Prostate gland (tissue), 2 donors: ENCODE measurements around the gene TRIM56. TPM values are rescaled to one million over a fixed set of nuclear protein-coding genes. Genes with fewer than 3 reads are reported as not detected.
"Not testable (repeated sequence)": the region's sequence is repeated elsewhere in the genome, so short reads cannot be mapped to it uniquely, and the experiment has no call there.

Experiments
- DNase-seq: peaks from one replicate; pipeline ENCODE4 v3.0.0-alpha.2; 2019; ENCODE audit warnings: low spot score
- H3K27ac ChIP-seq, 2 donors: fragments of 200-600 bp; sonication (generic); 2 replicates each; pipeline ENCODE4 v1.5.1; 2017 to 2019
- H3K27me3 ChIP-seq: fragments of 200-600 bp; sonication (generic); replicated peaks from 2 replicates; pipeline ENCODE4 v1.5.1; 2019; ENCODE audit not compliant: insufficient read depth
- H3K36me3 ChIP-seq, 2 donors: fragments of 200-600 bp; sonication (generic); 1 replicate in 1 of 2; 2 replicates in 1 of 2; pipeline versions ENCODE4 v1.5.1 to v1.8.1; 2017 to 2019
- H3K4me1 ChIP-seq: fragments of 200-600 bp; sonication (generic); replicated peaks from 2 replicates; pipeline ENCODE4 v1.5.1; 2019
- H3K4me3 ChIP-seq, 2 donors: fragments of 200-600 bp; sonication (generic); 2 replicates each; pipeline ENCODE4 v1.5.1; 2017 to 2019
- H3K9me3 ChIP-seq: fragments of 200-600 bp; sonication (generic); 2 replicates; pipeline ENCODE4 v1.5.1; 2017
- POLR2A ChIP-seq: fragments of 450-650 bp; IDR thresholded peaks from one replicate; pipeline ENCODE4 v1.6.1; 2016; ENCODE audit warnings: antibody characterized with exemption, mild to moderate bottlenecking
- POLR2AphosphoS5 ChIP-seq: sonication (generic); formaldehyde crosslinking; IDR thresholded peaks from one replicate; pipeline ENCODE4 v1.6.1; 2017; ENCODE audit warnings: antibody characterized with exemption
- WGBS: methylation state at CpG from one replicate; pipeline ENCODE4 v1.1.5; 2018; 5-methylcytosine and 5-hydroxymethylcytosine counted together
- intact Hi-C: fragments of 100-400 bp; cut with DNase I; formaldehyde crosslinking; loops from one replicate; pipeline ENCODE4 v1.14.2; 2022
- total RNA-seq, 2 donors: library from RNA; depleted of rRNA; stranded (reverse); fragments of >200 nt; gene quantifications; one replicate each; pipeline ENCODE4 v1.1.0, GENCODE V29; 2016
- TF ChIP-seq, protein P1 (sequence below), 4 experiments: fragments of 200-600 bp in 2 of 4; fragments of 450-650 bp in 2 of 4; sonication (generic) in 2 of 4; IDR thresholded peaks; 1 replicate in 3 of 4; 2 replicates in 1 of 4; pipeline ENCODE4 v1.5.1; 2016 to 2019; ENCODE audit warnings: antibody characterized with exemption in 4 of 4, mild to moderate bottlenecking in 2 of 4, moderate library complexity in 2 of 4

TRIM56 gene
- total RNA-seq, 2 donors from 2014 or later, result 32.0 to 36.1 TPM

DNA sequence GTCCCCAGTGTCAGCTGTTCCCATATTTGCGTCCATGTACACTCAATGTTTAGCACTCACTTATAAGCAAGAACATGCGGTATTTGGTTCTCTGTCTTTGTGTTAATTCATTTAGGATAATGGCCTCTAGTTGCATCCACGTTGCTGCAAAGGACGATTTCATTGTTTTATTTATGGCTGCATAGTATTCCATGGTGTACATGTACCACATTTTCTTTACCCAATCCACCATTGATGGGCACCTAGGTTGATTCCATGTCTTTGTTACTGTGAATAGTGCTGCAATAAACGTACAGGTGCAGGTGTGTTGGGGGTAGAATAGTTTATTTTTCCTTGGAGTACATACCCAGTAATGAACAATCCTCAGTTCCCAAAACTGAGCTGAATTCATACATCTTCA, 24.3 kb upstream of the TRIM56 start:
- H3K4me1 ChIP-seq, result no peaks in the 10 kb centered on the region
- TF ChIP-seq POLR2AphosphoS5, result no peak
- TF ChIP-seq, protein P1, sequence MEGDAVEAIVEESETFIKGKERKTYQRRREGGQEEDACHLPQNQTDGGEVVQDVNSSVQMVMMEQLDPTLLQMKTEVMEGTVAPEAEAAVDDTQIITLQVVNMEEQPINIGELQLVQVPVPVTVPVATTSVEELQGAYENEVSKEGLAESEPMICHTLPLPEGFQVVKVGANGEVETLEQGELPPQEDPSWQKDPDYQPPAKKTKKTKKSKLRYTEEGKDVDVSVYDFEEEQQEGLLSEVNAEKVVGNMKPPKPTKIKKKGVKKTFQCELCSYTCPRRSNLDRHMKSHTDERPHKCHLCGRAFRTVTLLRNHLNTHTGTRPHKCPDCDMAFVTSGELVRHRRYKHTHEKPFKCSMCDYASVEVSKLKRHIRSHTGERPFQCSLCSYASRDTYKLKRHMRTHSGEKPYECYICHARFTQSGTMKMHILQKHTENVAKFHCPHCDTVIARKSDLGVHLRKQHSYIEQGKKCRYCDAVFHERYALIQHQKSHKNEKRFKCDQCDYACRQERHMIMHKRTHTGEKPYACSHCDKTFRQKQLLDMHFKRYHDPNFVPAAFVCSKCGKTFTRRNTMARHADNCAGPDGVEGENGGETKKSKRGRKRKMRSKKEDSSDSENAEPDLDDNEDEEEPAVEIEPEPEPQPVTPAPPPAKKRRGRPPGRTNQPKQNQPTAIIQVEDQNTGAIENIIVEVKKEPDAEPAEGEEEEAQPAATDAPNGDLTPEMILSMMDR (IDR thresholded peaks at IDR 0.05), result no peak
- TF ChIP-seq POLR2A, result no peak
- no peaks in the 10 kb centered on the region for H3K36me3 ChIP-seq
- 81% methylated on average over 5 of the region's 5 CpGs for WGBS
- intact Hi-C loops, result no loop called here
- H3K27me3 ChIP-seq, result peaks cover 3% of the 10 kb centered on the region
- H3K27ac ChIP-seq, result no peak overlapping the region
- no peak for DNase-seq
- H3K9me3 ChIP-seq, result no peaks in the 10 kb centered on the region
- H3K4me3 ChIP-seq, result no peak overlapping the region

DNA sequence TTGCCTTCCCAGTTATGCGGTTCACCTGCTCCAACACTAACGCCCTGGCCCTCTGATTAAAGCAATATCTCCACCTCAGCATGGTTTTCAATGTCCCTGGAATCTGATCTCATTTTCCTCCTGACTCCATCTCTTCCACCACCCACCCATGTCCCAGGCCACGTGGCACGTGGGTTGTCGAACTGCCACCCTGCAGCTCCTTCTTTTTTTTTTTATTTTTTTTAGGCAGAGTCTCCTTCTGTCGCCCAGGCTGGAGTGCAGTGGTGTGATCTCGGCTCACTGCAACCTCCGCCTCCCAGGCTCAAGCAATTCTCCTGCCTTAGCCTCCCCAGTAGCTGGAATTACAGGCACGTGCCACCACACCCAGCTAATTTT, 21.1 kb upstream of the TRIM56 start:
- H3K4me1 ChIP-seq, H3K27ac ChIP-seq, H3K9me3 ChIP-seq, intact Hi-C loops, H3K36me3 ChIP-seq, H3K27me3 ChIP-seq, DNase-seq, H3K4me3 ChIP-seq: not testable (repeated sequence)
- 75% methylated on average over 9 of the region's 9 CpGs for WGBS

DNA sequence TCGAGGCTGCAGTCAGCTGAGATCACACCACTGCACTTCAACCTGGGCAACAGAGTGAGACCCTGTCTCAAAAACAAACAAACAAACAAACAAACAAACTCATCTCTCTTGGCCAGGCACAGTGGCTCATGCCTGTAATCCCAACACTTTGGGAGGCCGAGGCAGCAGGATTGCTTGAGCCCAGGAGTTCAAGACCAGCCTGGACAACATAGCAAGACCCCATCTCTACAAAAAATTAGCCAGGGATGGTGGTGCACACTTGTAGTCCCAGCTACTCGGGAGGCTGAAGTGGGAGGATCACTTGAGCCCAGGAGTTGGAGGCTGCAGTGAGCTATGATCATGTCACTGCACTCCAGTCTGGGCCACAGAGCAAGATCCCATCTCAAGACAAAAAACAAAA, 20.1 kb upstream of the TRIM56 start:
- H3K9me3 ChIP-seq, H3K4me3 ChIP-seq, intact Hi-C loops, H3K27ac ChIP-seq, DNase-seq, H3K27me3 ChIP-seq, H3K36me3 ChIP-seq, H3K4me1 ChIP-seq: not testable (repeated sequence)
- WGBS, result 82% methylated on average over 3 of the region's 3 CpGs

DNA sequence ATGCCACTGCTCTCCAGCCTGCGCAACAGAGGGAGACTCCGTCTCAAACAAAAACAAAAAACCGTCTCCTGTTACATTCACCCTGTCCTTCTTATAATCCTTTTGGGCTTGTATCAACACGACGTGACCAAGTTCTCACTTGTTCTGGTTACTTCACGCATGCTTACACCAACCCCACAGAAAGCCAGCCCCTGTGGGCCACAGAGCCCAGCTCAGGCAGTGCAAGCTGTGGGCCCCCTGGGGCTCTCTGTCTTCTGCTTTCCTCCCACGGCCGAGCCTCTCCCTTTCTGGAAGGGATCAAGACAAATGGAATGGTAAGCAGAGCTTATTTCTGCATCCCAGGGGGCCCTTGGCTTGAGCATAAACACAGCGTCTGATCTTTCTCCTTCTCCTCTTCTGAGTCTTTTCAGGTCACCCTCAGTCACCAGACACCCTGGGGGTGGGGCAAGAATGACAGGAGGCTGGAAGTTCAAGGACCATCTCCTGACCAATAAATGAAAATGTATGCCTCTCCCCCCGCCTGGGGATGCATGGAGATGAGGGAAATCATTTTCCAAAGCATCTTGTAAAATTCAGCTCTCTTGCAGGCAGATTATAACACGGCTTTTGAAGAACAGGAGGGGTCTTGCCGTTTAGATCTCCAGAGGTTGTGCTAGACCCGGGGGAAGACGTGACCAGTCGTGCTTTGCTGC, 19.0 kb upstream of the TRIM56 start:
- H3K9me3 ChIP-seq, result no peaks in the 10 kb centered on the region
- DNase-seq, result no peak
- no peak overlapping the region for H3K4me3 ChIP-seq
- TF ChIP-seq POLR2AphosphoS5, result peak; percentile 5
- TF ChIP-seq, protein P1 (IDR thresholded peaks at IDR 0.05), result no peak
- 22% methylated on average over 15 of the region's 15 CpGs for WGBS
- intact Hi-C loops, result no loop called here
- no peaks in the 10 kb centered on the region for H3K36me3 ChIP-seq
- no peaks in the 10 kb centered on the region for H3K4me1 ChIP-seq
- H3K27me3 ChIP-seq, result peaks cover 1% of the 10 kb centered on the region
- no peak overlapping the region for H3K27ac ChIP-seq

DNA sequence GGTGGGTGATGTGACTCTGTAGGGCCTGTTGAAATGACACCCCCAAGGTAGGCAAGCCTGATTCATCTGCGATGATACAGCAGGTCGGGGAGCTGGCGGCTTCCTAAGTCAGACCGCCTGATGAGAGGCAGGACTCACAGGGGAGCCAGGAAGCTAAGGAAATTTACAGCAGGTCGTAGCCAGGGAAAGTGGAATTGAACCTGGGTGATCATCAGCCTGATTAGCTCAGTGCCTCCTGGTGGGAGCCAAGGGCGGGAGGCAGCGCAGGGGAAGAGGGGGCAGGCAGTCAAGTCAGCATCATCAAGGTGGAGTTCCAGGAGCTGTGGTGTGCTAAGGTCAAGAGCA, 18.5 kb upstream of the TRIM56 start:
- intact Hi-C loops, result no loop called here
- no peak overlapping the region for H3K27ac ChIP-seq
- no peak overlapping the region for H3K4me3 ChIP-seq
- no peak for DNase-seq
- H3K27me3 ChIP-seq, result no peaks in the 10 kb centered on the region
- H3K36me3 ChIP-seq, result no peaks in the 10 kb centered on the region
- TF ChIP-seq, protein P1 (IDR thresholded peaks at IDR 0.05), result no peak
- TF ChIP-seq POLR2AphosphoS5 (no peak), POLR2A (no peak)
- no peaks in the 10 kb centered on the region for H3K9me3 ChIP-seq
- WGBS, result 71% methylated on average over 7 of the region's 7 CpGs
- no peaks in the 10 kb centered on the region for H3K4me1 ChIP-seq

DNA sequence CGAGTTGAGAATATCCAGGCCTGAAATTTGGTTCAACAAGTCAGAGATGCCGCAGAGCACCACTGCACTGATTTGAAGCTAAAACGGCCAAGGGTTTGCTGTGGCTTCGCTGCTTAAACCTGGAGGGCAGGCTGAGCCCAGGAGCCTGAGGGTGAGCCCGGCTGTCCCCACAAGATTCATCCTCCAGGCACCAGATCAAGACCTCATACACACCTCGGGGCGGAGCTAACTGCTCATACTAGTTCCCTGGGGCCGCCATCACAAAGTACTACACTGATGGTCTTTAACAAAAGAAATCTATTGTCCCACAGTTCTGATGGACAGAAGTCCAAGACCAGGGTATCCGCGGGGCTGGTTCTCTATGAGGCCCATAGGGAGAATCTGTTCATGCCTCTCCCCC, 16.9 kb upstream of the TRIM56 start:
- Histone ChIP-seq H3K4me3 (no peak overlapping the region), H3K4me1 (no peaks in the 10 kb centered on the region), H3K36me3 (no peaks in the 10 kb centered on the region), H3K27me3 (no peaks in the 10 kb centered on the region), H3K27ac (no peak overlapping the region), H3K9me3 (no peaks in the 10 kb centered on the region)
- intact Hi-C loops, result no loop called here
- WGBS, result 91% methylated on average over 10 of the region's 10 CpGs
- DNase-seq, result no peak
- TF ChIP-seq POLR2AphosphoS5 (no peak), POLR2A (no peak)
- TF ChIP-seq, protein P1 (IDR thresholded peaks at IDR 0.05), result no peak

DNA sequence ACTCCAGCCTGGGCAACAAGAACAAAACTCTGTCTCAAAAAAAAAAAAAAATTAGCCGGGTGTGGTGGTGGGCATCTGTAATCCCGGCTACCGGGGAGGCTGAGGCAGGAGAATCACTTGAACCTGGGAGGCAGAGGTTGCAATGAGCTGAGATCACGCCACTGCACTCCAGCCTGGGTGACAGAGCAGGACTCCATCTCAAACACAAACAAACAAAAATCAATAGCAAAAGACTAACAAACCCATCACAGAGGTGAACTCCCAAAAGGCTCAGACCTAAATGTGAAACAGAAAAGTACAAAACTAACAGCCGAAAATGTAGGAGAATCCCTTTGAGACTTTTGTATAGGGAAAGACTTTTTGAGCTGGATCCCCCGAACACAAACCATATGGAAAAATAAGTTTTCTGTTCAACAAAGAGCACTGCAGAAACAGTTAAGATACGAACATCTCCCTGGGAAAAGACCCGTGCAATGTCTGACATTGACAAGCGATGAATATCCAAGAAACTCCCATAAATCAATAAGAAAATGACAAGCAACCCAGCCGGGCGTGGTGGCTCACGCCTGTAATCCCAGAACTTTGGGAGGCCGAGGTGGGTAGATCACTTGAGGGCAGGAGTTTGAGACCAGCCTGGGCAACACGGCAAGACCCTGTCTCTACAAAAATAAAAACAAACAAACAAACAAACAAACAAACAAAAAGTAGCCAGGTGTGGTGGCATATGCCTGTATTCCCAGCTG, 13.7 kb upstream of the TRIM56 start:
- 79% methylated on average over 14 of the region's 14 CpGs for WGBS
- intact Hi-C loops, result not testable (repeated sequence)

More for the DNA sequence above, 13.7 kb upstream of the TRIM56 start:
- H3K4me1 ChIP-seq, DNase-seq, H3K27me3 ChIP-seq, H3K36me3 ChIP-seq, H3K4me3 ChIP-seq, H3K27ac ChIP-seq, H3K9me3 ChIP-seq: not testable (repeated sequence)
